Fibroblast of lung (primary cell): ENCODE measurements around the gene PRRC2A.

Source experiments
- EZH2 ChIP-seq: IDR thresholded peaks from 2 replicates; pipeline ENCODE4 v1.5.1; 2012; ENCODE audit warnings: low read length, control low read depth, mild to moderate bottlenecking; ENCODE audit errors: missing control alignments
- TF ChIP-seq, protein P1 (sequence below), 2 donors: IDR thresholded peaks in 1 of 2; conservative IDR thresholded peaks in 1 of 2; 1 replicate in 1 of 2; 2 replicates in 1 of 2; pipeline ENCODE4 v1.5.1; 2011 to 2012; ENCODE audit warnings: low read length in 2 of 2, control low read depth in 1 of 2, inconsistent platforms in 1 of 2, low read depth in 1 of 2, mild to moderate bottlenecking in 1 of 2

- TF ChIP-seq EZH2 = no peak
- TF ChIP-seq, protein P1, sequence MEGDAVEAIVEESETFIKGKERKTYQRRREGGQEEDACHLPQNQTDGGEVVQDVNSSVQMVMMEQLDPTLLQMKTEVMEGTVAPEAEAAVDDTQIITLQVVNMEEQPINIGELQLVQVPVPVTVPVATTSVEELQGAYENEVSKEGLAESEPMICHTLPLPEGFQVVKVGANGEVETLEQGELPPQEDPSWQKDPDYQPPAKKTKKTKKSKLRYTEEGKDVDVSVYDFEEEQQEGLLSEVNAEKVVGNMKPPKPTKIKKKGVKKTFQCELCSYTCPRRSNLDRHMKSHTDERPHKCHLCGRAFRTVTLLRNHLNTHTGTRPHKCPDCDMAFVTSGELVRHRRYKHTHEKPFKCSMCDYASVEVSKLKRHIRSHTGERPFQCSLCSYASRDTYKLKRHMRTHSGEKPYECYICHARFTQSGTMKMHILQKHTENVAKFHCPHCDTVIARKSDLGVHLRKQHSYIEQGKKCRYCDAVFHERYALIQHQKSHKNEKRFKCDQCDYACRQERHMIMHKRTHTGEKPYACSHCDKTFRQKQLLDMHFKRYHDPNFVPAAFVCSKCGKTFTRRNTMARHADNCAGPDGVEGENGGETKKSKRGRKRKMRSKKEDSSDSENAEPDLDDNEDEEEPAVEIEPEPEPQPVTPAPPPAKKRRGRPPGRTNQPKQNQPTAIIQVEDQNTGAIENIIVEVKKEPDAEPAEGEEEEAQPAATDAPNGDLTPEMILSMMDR (conservative IDR thresholded peaks at IDR 0.05 in 1 of 2, IDR thresholded peaks at IDR 0.05 in 1 of 2; ENCODE audit: low read depth in 1 of 2, low read length in 2 of 2) = no peak
Observed at GRCh38 chr6:31614075-31614619, 6.4 kb upstream of the PRRC2A start.
